KOPT-K1 (cell line): ENCODE measurements around the gene FAM124A.

ENCODE experiments used
- H3K27ac ChIP-seq: fragments of 200-600 bp; sonication (generic); 2 replicates; pipeline ENCODE4 v1.5.1; 2016; ENCODE audit warnings: antibody characterized with exemption, mild to moderate bottlenecking, low read depth, low read length; ENCODE audit not compliant: poor library complexity, severe bottlenecking
- H3K36me3 ChIP-seq: fragments of 200-600 bp; sonication (generic); 2 replicates; pipeline ENCODE4 v1.5.1; 2017; ENCODE audit warnings: antibody characterized with exemption, mild to moderate bottlenecking, low read length, moderate library complexity; ENCODE audit not compliant: insufficient read depth
- H3K9me3 ChIP-seq: fragments of 200-600 bp; sonication (generic); 2 replicates; pipeline ENCODE4 v1.5.1; 2017; ENCODE audit warnings: antibody characterized with exemption, low read length, mild to moderate bottlenecking; ENCODE audit not compliant: insufficient read depth, poor library complexity, severe bottlenecking

Gene FAM124A

DNA sequence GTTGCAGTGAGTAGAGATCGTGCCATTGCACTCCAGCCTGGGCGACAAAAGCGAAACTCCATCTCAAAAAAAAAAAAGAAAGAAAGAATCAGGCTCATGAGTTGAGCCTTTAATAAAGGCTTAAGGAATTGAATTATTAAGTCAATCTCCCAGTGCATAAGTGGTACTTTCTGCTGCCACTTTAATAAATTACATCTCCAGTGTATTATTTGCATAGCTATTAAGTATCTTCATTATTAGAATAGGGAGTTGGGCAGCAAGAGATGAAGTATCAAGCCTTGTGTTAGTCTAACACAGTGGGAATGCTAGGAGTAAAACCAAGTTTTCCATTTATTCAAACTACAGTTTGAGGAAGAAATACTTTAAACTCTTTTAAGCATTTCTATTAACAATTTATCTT is 15.6 kb upstream of the FAM124A start:
- no peaks in the 10 kb centered on the region for H3K9me3 ChIP-seq
- no peaks in the 10 kb centered on the region for H3K36me3 ChIP-seq
- no peak overlapping the region for H3K27ac ChIP-seq

- Histone ChIP-seq H3K36me3 (no peaks in the 10 kb centered on the region), H3K27ac (no peak overlapping the region), H3K9me3 (no peaks in the 10 kb centered on the region)
Measured at GRCh38 chr13:51207881-51208280, 14.3 kb upstream of the FAM124A start.

DNA sequence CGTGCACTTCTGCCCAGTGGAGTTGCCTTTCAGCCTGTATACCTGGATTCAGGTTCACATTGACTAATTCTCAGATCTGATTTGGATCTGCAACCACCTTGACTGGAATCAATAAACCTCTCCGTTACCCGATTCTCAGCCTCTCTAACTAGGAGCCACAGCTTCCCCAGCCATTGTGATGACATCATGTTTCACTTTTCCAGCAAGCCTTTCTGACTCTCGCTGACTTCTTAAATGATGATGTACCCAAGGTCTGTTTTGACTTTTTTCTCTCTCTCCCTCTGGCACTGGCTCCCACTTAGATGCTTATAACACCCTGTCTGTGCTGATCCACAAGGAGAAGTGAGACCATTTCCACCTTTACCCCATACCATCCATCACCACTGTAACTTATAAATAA is 13.5 kb upstream of the FAM124A start:
- H3K9me3 ChIP-seq: no peaks in the 10 kb centered on the region
- no peak overlapping the region for H3K27ac ChIP-seq
- no peaks in the 10 kb centered on the region for H3K36me3 ChIP-seq

- no peaks in the 10 kb centered on the region for H3K36me3 ChIP-seq
- H3K9me3 ChIP-seq: no peaks in the 10 kb centered on the region
- H3K27ac ChIP-seq: no peak overlapping the region
Measured at GRCh38 chr13:51211910-51212309, 10.3 kb upstream of the FAM124A start.

DNA sequence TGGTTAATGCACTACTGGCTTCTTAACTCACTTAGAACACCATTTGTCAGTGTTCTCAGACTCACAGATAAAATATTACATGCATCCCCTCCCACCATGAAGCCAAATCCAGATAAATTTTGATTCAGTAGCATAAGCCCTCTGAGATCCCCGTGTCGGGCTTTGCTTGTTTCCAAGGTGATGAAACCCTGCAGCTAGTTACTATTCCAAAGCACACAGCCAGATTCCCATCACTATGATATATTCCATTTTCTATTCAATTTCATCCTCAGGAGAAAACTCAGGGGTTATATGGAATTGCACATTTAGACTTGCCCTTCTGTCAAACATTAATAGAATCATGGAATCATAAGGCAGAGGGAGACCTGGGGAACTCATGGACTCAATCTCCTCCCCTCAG is 9.4 kb upstream of the FAM124A start:
- H3K9me3 ChIP-seq: no peaks in the 10 kb centered on the region
- H3K27ac ChIP-seq: no peak overlapping the region
- no peaks in the 10 kb centered on the region for H3K36me3 ChIP-seq

- H3K9me3 ChIP-seq: no peaks in the 10 kb centered on the region
- no peaks in the 10 kb centered on the region for H3K36me3 ChIP-seq
- H3K27ac ChIP-seq: no peak overlapping the region
Measured at GRCh38 chr13:51213173-51213728, 8.9 kb upstream of the FAM124A start.

DNA sequence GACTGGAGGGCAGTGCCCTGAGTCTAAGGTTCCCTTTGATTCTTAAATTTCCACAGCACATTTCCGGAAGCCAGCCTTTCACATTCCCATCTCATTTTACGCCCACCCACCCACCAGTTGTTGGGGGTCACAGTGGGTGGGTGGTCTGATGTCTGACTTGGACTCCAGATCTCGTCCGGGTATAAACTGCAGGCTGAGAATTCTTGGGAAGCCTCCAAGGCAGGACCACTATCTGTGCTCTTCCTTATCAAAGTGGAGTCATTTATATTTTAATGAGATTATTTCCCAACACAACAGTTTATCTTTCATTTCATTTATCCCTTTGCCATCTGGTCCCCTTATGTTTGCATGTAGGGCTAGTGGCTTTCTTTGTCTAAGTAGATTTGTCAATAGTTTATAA is 3.6 kb upstream of the FAM124A start:
- Histone ChIP-seq H3K9me3 (no peaks in the 10 kb centered on the region), H3K27ac (no peak overlapping the region), H3K36me3 (no peaks in the 10 kb centered on the region)

- no peaks in the 10 kb centered on the region for H3K36me3 ChIP-seq
- H3K9me3 ChIP-seq: no peaks in the 10 kb centered on the region
- no peak overlapping the region for H3K27ac ChIP-seq
Measured at GRCh38 chr13:51220706-51221105, 1.5 kb upstream of the FAM124A start.

DNA sequence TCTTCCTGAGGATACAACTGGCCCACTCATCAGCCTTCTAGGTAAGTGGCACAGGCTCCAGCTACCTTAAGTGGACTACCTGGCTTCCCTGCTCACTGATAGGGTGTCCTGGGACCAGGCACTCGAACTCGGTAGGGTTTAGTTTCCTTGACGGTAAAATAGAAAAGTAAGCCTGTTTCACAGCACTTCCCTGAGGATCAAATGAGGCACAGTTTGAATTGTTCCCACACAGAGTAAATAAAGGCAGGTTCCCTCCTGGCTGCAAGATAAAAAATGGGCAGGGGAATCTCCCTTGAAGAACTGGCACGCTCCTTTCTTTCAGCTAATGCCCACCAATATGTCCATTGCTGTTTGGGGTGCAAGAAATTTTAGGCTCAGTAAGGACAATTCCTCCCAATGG is 1.1 kb upstream of the FAM124A start:
- H3K9me3 ChIP-seq: no peaks in the 10 kb centered on the region
- H3K27ac ChIP-seq: no peak overlapping the region
- H3K36me3 ChIP-seq: no peaks in the 10 kb centered on the region

GRCh38 chr13:51221674-51222036 is 543 bp upstream of the FAM124A start:
- Histone ChIP-seq H3K27ac (no peak overlapping the region), H3K36me3 (no peaks in the 10 kb centered on the region), H3K9me3 (no peaks in the 10 kb centered on the region)

DNA sequence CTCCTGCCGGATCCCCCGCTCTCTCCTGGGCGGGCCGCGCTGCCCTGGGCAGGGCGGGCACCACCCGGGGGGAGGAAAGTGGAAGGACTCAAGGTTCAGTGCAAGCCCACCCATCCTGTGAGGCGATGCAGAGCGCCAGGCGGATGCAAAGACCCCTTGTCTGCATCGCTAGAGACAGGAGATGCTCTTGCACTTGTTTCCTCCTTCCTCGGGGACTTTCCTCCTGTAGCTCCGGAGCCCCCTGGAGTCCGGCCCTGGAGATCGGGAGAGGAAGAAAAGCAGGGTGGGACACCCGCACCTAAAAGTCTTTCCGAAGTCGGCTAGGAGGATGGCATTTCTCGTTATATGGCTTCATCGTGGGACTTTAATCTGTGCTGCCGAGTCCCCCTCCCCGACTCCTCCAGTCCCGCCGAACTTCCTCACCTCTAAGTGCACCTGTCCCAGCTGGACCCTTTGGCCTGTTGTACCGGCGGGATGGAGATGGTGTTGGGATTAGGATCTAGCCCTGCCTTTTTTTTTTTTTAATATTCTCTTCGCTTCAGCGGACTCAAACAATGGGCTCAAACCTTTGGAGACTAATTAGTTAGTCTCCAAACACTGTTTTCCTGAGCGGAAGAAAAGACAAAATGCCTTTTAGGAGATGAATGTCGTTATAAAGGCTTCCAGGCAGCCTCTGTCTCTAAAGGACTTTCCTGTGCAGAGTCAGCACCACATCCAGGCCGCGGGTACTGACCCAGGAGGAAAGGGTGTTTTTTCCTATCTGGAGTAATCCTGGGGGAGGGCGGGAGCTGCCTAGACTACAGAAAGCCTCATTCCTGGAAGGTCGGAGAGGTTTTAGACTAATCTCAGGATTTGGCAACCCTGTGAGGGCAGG is 725 bp downstream of the FAM124A start:
- Histone ChIP-seq H3K9me3 (no peaks in the 10 kb centered on the region), H3K36me3 (no peaks in the 10 kb centered on the region), H3K27ac (no peak overlapping the region)

GRCh38 chr13:51223560-51224270 is 1.5 kb downstream of the FAM124A start:
- H3K9me3 ChIP-seq: no peaks in the 10 kb centered on the region
- H3K27ac ChIP-seq: no peak overlapping the region
- H3K36me3 ChIP-seq: no peaks in the 10 kb centered on the region

DNA sequence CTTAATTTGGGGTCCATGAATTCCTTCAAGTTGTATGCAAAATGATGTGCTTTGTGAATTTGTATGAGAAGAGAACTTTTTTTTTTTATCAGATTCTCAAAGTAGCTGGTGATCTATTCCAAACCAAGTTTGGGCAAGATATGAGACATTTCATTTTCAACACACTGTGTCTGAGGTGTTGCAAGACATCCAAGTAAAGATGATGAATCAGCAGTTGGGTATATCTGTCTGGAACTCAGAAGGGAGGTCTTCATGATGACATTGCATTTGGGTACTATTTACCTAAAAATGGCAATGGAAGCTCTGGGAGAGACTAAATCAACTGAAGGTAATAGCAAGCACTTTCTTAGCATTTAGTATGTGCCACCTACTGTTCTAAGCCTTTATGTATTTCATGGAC is 2.8 kb downstream of the FAM124A start:
- Histone ChIP-seq H3K36me3 (no peaks in the 10 kb centered on the region), H3K9me3 (no peaks in the 10 kb centered on the region), H3K27ac (no peak overlapping the region)

DNA sequence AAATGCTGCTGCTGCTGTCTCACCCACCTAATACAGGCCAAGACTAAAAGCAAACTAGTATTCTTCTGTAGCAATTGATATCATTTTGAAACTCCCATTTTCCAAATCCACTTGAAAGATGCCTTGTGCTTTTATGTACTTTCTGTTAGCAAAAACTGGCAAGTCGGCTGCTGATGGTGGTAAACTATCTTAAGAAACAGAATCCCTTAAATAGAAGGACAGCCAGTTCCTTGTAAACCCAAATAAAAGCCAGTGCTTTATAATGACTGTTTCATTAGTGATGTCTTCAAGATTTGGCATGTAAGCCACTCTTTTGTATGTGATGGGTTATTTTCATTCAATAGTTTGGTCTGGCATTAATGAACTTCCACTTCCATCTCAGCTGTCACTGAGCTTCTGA is 5.2 kb downstream of the FAM124A start:
- no peaks in the 10 kb centered on the region for H3K9me3 ChIP-seq
- no peak overlapping the region for H3K27ac ChIP-seq
- H3K36me3 ChIP-seq: no peaks in the 10 kb centered on the region

DNA sequence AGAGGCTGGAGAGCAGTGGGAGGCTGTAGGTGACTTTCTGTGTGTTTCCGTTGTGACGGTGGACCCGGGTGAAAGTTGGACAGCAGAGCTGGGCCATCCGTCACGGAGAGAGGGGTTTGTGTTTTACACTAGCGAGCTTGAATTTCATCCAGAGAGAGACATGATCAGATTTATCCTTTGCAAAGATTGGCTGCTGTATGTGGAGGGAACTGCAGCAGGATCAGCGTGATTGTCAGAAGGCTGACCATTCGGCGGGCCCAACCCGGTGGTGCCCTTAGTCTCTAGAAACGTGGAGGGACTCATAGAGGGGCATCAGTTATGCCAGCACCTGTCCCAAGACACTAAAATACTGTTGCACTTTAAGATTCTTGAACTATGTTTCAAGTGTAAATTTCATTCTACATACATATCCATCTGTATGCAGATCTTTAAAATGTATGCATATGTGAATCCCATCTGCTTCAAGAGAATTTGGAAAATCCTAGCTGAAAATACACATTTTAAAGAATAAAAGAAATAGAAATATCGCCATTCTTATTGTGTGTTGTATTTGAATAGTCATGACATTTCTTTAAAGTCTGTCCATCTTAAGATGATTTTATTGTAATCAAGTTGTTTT is 7.0 kb downstream of the FAM124A start:
- Histone ChIP-seq H3K9me3 (peaks cover 4% of the 10 kb centered on the region), H3K27ac (no peak overlapping the region), H3K36me3 (no peaks in the 10 kb centered on the region)
